GM19438 (cell line): ENCODE results near the gene PDZD2.

Experiments
- ATAC-seq: cut with Tn5 transposase; IDR thresholded peaks from one replicate; pipeline ENCODE4 v1.9.1; 2021; ENCODE audit warnings: low read depth; ENCODE audit not compliant: unreplicated experiment

Gene PDZD2

GRCh38 chr5:31855134-31856040 lies 216.5 kb downstream of the PDZD2 start:
- ATAC-seq = no peak

GRCh38 chr5:31859096-31859495 lies 220.2 kb downstream of the PDZD2 start:
- ATAC-seq = no peak

GRCh38 chr5:31860278-31860677 lies 221.3 kb downstream of the PDZD2 start:
- ATAC-seq = no peak

GRCh38 chr5:31860726-31861433 lies 221.9 kb downstream of the PDZD2 start:
- no peak for ATAC-seq

- no peak for ATAC-seq
Measured at GRCh38 chr5:31861601-31862000, 222.7 kb downstream of the PDZD2 start.

- no peak for ATAC-seq
Measured at GRCh38 chr5:31863991-31864411, 225.1 kb downstream of the PDZD2 start.

GRCh38 chr5:31866166-31866565 lies 227.2 kb downstream of the PDZD2 start:
- ATAC-seq = no peak

GRCh38 chr5:31867219-31867618 lies 228.3 kb downstream of the PDZD2 start:
- ATAC-seq = no peak

GRCh38 chr5:31880449-31880848 lies 241.5 kb downstream of the PDZD2 start:
- no peak for ATAC-seq

- ATAC-seq = no peak
Measured at GRCh38 chr5:31884896-31885295, 246.0 kb downstream of the PDZD2 start.

GRCh38 chr5:31886206-31886605 lies 247.3 kb downstream of the PDZD2 start:
- no peak for ATAC-seq

- no peak for ATAC-seq
Measured at GRCh38 chr5:31887556-31887955, 248.6 kb downstream of the PDZD2 start.

GRCh38 chr5:31888564-31888963 lies 249.6 kb downstream of the PDZD2 start:
- ATAC-seq = no peak

GRCh38 chr5:31889001-31889561 lies 250.2 kb downstream of the PDZD2 start:
- no peak for ATAC-seq

GRCh38 chr5:31890046-31890445 lies 251.1 kb downstream of the PDZD2 start:
- no peak for ATAC-seq

GRCh38 chr5:31894141-31894540 lies 255.2 kb downstream of the PDZD2 start:
- no peak for ATAC-seq

GRCh38 chr5:31895199-31895820 lies 256.4 kb downstream of the PDZD2 start:
- no peak for ATAC-seq

- no peak for ATAC-seq
Measured at GRCh38 chr5:31898036-31898632, 259.2 kb downstream of the PDZD2 start.

GRCh38 chr5:31900296-31900865 lies 261.4 kb downstream of the PDZD2 start:
- ATAC-seq = no peak

- ATAC-seq = no peak
Measured at GRCh38 chr5:31901807-31902530, 263.0 kb downstream of the PDZD2 start.
